Caco-2 (cell line): ENCODE results near the gene DRAM1. TPM values are rescaled to one million over a fixed set of nuclear protein-coding genes. Genes with fewer than 3 reads are reported as not detected.

Experiments
- Bru-seq: library from RNA; stranded (reverse); fragments of 400-500 nt; gene quantifications from one replicate; lab custom pipeline; 2021; lab: Mats Ljungman, UMichigan
- BruChase-seq, 2 experiments: library from RNA; stranded (reverse); fragments of 400-500 nt; gene quantifications; one replicate each; lab custom pipeline; 2021; lab: Mats Ljungman, UMichigan
- BruUV-seq: library from RNA; stranded (reverse); fragments of 400-500 nt; replicated peaks from 2 replicates; lab custom pipeline; 2021; lab: Mats Ljungman, UMichigan
- CTCF ChIA-PET: fragments of 300-600 bp; sonication (Branson Sonifier 250); formaldehyde crosslinking; loops from one replicate; lab custom pipeline; 2022; ENCODE audit warnings: antibody characterized with exemption; lab: Charles Lee
- POLR2A ChIA-PET: fragments of 300-600 bp; sonication (Branson Sonifier 250); formaldehyde crosslinking; loops from one replicate; lab custom pipeline; 2022; ENCODE audit warnings: antibody characterized with exemption; lab: Charles Lee
- DNase-seq, 2 experiments: peaks; one replicate each; pipeline versions ENCODE4 v3.0.0 to v3.0.0-alpha.2; 2020 to 2022
- H3K27me3 ChIP-seq: replicated peaks from 2 replicates; pipeline ENCODE4 v1.6.0; 2011; ENCODE audit warnings: low read length; ENCODE audit not compliant: control insufficient read depth, insufficient read depth
- H3K36me3 ChIP-seq: 2 replicates; pipeline ENCODE4 v1.5.1; 2011; ENCODE audit warnings: low read length; ENCODE audit not compliant: control insufficient read depth, insufficient read depth
- H3K4me1 ChIP-seq: fragments of 250-450 bp; sonication (Bioruptor Pico); 2 replicates; pipeline ENCODE4 v1.5.1; 2020; ENCODE audit warnings: mild to moderate bottlenecking
- H3K4me3 ChIP-seq: 2 replicates; pipeline ENCODE4 v1.5.1; 2011; ENCODE audit warnings: low read depth, mild to moderate bottlenecking, control low read depth, low read length
- H3K9me3 ChIP-seq: fragments of 250-450 bp; sonication (Bioruptor Pico); 2 replicates; pipeline ENCODE4 v1.5.1; 2020; ENCODE audit warnings: mild to moderate bottlenecking, moderate library complexity
- H3K27ac Mint-ChIP-seq: one replicate; pipeline ENCODE4 v1.8.0; 2022; ENCODE audit warnings: mixed read lengths; ENCODE audit not compliant: unreplicated experiment
- H3K27me3 Mint-ChIP-seq: one replicate; pipeline ENCODE4 v1.8.0; 2022; ENCODE audit warnings: mixed read lengths; ENCODE audit not compliant: insufficient read depth, unreplicated experiment
- H3K36me3 Mint-ChIP-seq: one replicate; pipeline ENCODE4 v1.8.0; 2022; ENCODE audit warnings: mild to moderate bottlenecking, mixed read lengths; ENCODE audit not compliant: insufficient read depth, unreplicated experiment
- H3K4me1 Mint-ChIP-seq: one replicate; pipeline ENCODE4 v1.8.0; 2022; ENCODE audit warnings: low read depth, mixed read lengths; ENCODE audit not compliant: unreplicated experiment
- H3K4me3 Mint-ChIP-seq: one replicate; pipeline ENCODE4 v1.8.0; 2022; ENCODE audit warnings: mild to moderate bottlenecking, moderate library complexity, mixed read lengths; ENCODE audit not compliant: unreplicated experiment
- H3K9me3 Mint-ChIP-seq: one replicate; pipeline ENCODE4 v1.8.0; 2022; ENCODE audit warnings: mixed read lengths; ENCODE audit not compliant: unreplicated experiment
- intact Hi-C: fragments of 100-400 bp; cut with micrococcal nuclease; formaldehyde crosslinking; loops from one replicate; pipeline ENCODE4 v1.10.0; 2022; ENCODE audit not compliant: unreplicated experiment
- long read RNA-seq: library from polyadenylated mRNA; stranded (forward); transcript quantifications from one replicate; pipeline ENCODE4 v2.0.0, GENCODE V29; 2022
- total RNA-seq: library from RNA; stranded (reverse); gene quantifications from 2 replicates; pipeline ENCODE4 v1.2.3, GENCODE V29; 2022
- TF ChIP-seq, protein P1 (sequence below), 2 experiments: fragments of 200-600 bp in 1 of 2; IDR thresholded peaks; 1 replicate in 1 of 2; 2 replicates in 1 of 2; pipeline versions ENCODE4 v1.5.1 to v1.8.0; 2011 to 2022; ENCODE audit warnings: antibody characterized with exemption in 1 of 2, control low read depth in 1 of 2, inconsistent platforms in 1 of 2, low read depth in 1 of 2, low read length in 1 of 2, mild to moderate bottlenecking in 1 of 2, moderate library complexity in 1 of 2; ENCODE audit not compliant: insufficient read depth in 1 of 2, severe bottlenecking in 1 of 2, unreplicated experiment in 1 of 2

The DRAM1 gene, protein sequence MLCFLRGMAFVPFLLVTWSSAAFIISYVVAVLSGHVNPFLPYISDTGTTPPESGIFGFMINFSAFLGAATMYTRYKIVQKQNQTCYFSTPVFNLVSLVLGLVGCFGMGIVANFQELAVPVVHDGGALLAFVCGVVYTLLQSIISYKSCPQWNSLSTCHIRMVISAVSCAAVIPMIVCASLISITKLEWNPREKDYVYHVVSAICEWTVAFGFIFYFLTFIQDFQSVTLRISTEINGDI
- total RNA-seq (44.5 and 46.4 TPM in 2 replicates), Bru-seq, nascent RNA (percentile 82 among the genes with signal in this experiment), BruChase-seq, experiment 1, labeled RNA remaining after a 2-hour chase (percentile 85 among the genes with signal in this experiment), BruChase-seq, experiment 2, labeled RNA remaining after a 6-hour chase (percentile 90 among the genes with signal in this experiment)
- long read RNA-seq, transcript DRAM1-201 (7 exons, 3,519 nt) = major isoform, 58 of 95 reads
- long read RNA-seq, partial matches to known transcripts = 0 of 95 reads
- long read RNA-seq, other reads (novel, unspliced or antisense) = 34 of 95 reads

DNA sequence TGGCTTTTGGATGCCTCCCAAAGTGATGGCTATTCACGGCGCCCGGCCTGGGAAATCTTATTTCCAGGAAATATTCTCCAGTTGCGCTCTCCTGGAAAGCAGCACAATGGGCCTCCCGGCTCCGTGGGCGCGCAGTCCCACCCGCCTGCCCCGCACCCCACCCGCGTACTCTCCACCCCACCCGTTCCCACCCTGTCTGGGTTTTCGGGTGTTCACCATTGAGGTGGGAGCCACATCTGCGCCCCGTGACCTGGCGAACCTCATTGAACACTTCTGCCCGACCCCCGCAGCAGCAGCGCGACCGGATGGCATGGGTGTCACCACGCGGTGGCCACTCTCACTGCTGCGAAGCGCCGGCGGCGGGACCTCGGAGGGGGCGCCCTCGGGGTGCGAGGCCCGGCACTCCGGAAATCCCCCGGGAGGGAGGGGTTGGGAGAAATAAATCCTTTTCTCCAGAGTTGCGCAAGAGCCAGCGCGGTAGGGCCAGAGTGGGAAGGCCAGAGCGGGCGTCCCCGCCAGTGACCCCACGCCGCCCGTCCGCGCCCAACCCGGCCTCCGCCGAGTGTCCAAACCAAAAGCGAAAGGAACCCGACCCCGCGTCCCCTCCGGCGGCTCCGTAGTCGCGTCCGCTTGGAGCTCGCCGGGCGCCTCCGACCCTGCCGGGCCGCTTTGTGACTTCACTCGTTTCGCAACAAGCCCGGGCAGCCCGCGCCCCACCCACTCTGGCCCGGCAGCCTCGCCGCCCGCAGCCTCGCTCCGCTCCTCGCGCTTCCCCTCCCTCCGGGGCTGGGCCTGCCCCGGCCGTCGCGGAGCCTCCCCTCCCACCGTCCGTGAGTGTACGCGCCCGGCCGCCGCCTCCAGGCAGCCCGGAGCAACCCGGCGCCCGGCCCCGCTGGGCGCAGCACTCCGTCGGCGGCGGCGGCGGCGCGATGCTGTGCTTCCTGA is at the start of gene DRAM1:
Gene DRAM1 (plus strand): TSS at position 720 of the 945 bp plus-strand sequence. CDS start 210 bp downstream, at position 930.
- TF ChIP-seq, protein P1, sequence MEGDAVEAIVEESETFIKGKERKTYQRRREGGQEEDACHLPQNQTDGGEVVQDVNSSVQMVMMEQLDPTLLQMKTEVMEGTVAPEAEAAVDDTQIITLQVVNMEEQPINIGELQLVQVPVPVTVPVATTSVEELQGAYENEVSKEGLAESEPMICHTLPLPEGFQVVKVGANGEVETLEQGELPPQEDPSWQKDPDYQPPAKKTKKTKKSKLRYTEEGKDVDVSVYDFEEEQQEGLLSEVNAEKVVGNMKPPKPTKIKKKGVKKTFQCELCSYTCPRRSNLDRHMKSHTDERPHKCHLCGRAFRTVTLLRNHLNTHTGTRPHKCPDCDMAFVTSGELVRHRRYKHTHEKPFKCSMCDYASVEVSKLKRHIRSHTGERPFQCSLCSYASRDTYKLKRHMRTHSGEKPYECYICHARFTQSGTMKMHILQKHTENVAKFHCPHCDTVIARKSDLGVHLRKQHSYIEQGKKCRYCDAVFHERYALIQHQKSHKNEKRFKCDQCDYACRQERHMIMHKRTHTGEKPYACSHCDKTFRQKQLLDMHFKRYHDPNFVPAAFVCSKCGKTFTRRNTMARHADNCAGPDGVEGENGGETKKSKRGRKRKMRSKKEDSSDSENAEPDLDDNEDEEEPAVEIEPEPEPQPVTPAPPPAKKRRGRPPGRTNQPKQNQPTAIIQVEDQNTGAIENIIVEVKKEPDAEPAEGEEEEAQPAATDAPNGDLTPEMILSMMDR (IDR thresholded peaks at IDR 0.05; ENCODE audit: insufficient read depth in 1 of 2, low read depth in 1 of 2, low read length in 1 of 2, severe bottlenecking in 1 of 2, unreplicated experiment in 1 of 2) = peak in 1 of 2 experiments; percentile 37

DNA sequence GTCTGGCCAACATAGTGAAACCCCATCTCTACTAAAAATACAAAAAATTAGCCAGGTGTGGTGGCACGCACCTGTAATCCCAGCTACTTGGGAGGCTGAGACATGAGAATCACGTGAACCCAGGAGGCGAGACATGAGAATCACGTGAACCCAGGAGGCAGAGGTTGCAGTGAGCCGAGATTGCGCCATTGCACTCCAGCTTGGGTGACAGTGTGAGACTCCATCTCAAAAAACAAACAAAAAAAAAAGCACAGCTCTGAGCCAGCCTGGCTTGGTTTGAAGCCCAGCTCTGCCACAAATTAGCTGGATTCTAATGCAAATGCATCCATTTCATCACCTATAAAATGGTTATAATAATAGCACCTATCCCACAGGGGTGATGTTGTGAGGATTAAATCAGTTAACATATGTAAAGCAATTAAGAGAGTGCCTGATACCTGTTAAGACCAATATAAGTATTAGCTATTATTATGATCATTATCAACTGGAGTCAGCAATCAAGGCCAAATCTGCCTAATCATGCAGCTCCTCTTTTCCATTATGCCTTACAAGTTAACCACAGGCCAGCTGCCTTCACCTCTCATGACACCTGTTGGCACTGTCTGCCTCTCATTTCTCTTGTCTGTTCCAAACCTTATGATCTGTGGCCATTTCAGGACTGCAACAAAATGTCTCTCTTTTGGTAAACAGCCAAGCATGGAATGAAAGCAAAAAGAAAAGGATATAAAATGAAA is 48.8 kb upstream of the DRAM1 start:
- H3K4me3 ChIP-seq = no peak overlapping the region
- Mint-ChIP-seq H3K36me3 (no peaks in the 10 kb centered on the region), H3K9me3 (no peaks in the 10 kb centered on the region), H3K27me3 (no peaks in the 10 kb centered on the region), H3K4me3 (peak overlapping the region; percentile 90), H3K4me1 (peaks cover 4% of the 10 kb centered on the region), H3K27ac (no peak overlapping the region)
- intact Hi-C loops = no loop called here
- H3K9me3 ChIP-seq = no peaks in the 10 kb centered on the region
- no peaks in the 10 kb centered on the region for H3K36me3 ChIP-seq
- H3K4me1 ChIP-seq = 0 out of 2 replicates have a peak, but pooled peaks cover 4% of the 10 kb centered on the region
- ChIA-PET POLR2A (no interaction called here), CTCF (interaction anchor here (1.5 kb wide), 1 partner anchor 55 kb away, joined by 7 read pairs; no protein-coding TSS in a partner anchor)
- no peak for DNase-seq
- no TSS peak for BruUV-seq
- TF ChIP-seq, protein P1 (IDR thresholded peaks at IDR 0.05; ENCODE audit: insufficient read depth in 1 of 2, low read depth in 1 of 2, low read length in 1 of 2, severe bottlenecking in 1 of 2, unreplicated experiment in 1 of 2) = no peak
- no peaks in the 10 kb centered on the region for H3K27me3 ChIP-seq

More for the DNA sequence above, at the start of gene DRAM1:
- peak within 1 kb of the TSS; percentile 96 for H3K4me3 Mint-ChIP-seq
- ChIA-PET POLR2A (interaction anchor here (0.7 to 1.0 kb wide), 2 partner anchors 14 to 28 kb away, joined by 3 read pairs; no protein-coding TSS in a partner anchor), CTCF (interaction anchor here (0.7 to 1.8 kb wide), 3 partner anchors 14 to 313 kb away, joined by 3 to 6 read pairs (median 3); no protein-coding TSS in a partner anchor)
- Histone ChIP-seq H3K27me3 (no peaks in the 10 kb centered on the region), H3K4me1 (no peaks in the 10 kb centered on the region), H3K9me3 (no peaks in the 10 kb centered on the region), H3K4me3 (peak within 1 kb of the TSS; percentile 95), H3K36me3 (no peaks in the 10 kb centered on the region)
- H3K9me3 Mint-ChIP-seq = no peaks in the 10 kb centered on the region
- H3K27ac Mint-ChIP-seq = peak within 1 kb of the TSS; percentile 84
- no TSS peak for BruUV-seq
- no peaks in the 10 kb centered on the region for H3K27me3 Mint-ChIP-seq
- peak; percentile 91 to 95 for DNase-seq
- peaks cover 6% of the 10 kb centered on the region for H3K4me1 Mint-ChIP-seq
- intact Hi-C loops = no loop called here
- H3K36me3 Mint-ChIP-seq = peaks cover 31% of the 10 kb centered on the region
